Naive B cell (primary cell): Measurements from ENCODE around the gene FAM13C. TPM values are rescaled to one million over a fixed set of nuclear protein-coding genes. Genes with fewer than 3 reads are reported as not detected.

ENCODE experiments used
- ATAC-seq, 2 donors: fragments of 150-1000 bp; cut with Tn5 transposase; 2 replicates each; pipeline ENCODE4 v1.10.0; 2021; ENCODE audit warnings: low read depth in 2 of 2, mild to moderate bottlenecking in 2 of 2, moderate library complexity in 2 of 2
- DNase-seq: peaks from one replicate; pipeline ENCODE4 v3.0.0; 2022
- H3K27ac Mint-ChIP-seq, 6 donors: one replicate each; pipeline ENCODE4 v1.8.0; 2020 to 2022; ENCODE audit warnings: mild to moderate bottlenecking in 6 of 6, mixed read lengths in 6 of 6, moderate library complexity in 5 of 6, inconsistent platforms in 2 of 6
- H3K27me3 Mint-ChIP-seq, 3 donors: one replicate each; pipeline ENCODE4 v1.8.0; 2021 to 2022; ENCODE audit warnings: mixed read lengths in 3 of 3, mild to moderate bottlenecking in 1 of 3
- H3K36me3 Mint-ChIP-seq, 2 donors: one replicate each; pipeline ENCODE4 v1.8.0; 2020 to 2022; ENCODE audit warnings: mixed read lengths in 2 of 2, inconsistent platforms in 1 of 2, mild to moderate bottlenecking in 1 of 2
- H3K4me1 Mint-ChIP-seq, 3 donors: one replicate each; pipeline ENCODE4 v1.8.0; 2020 to 2022; ENCODE audit warnings: mixed read lengths in 3 of 3, inconsistent platforms in 1 of 3, mild to moderate bottlenecking in 1 of 3, moderate library complexity in 1 of 3
- H3K4me3 Mint-ChIP-seq, 8 donors: one replicate each; pipeline ENCODE4 v1.8.0; 2020 to 2022; ENCODE audit warnings: mild to moderate bottlenecking in 8 of 8, mixed read lengths in 8 of 8, moderate library complexity in 8 of 8, inconsistent platforms in 2 of 8
- H3K9me3 Mint-ChIP-seq, 7 donors: one replicate each; pipeline ENCODE4 v1.8.0; 2020 to 2022; ENCODE audit warnings: mixed read lengths in 7 of 7, mild to moderate bottlenecking in 5 of 7, inconsistent platforms in 2 of 7, moderate library complexity in 1 of 7
- polyA plus RNA-seq, 6 donors: library from polyadenylated mRNA; unstranded; fragments of 300-500 nt; fragmentation: Illumina TruSeq; gene quantifications; one replicate each; pipeline ENCODE4 v1.2.3, GENCODE V29; 2021; ENCODE audit warnings: low read depth in 6 of 6

Gene FAM13C
- polyA plus RNA-seq, 6 donors from 2014 or later, result not detected

- no peaks in the 10 kb centered on the region for H3K4me1 Mint-ChIP-seq
- no peak overlapping the region for H3K27ac Mint-ChIP-seq
- H3K9me3 Mint-ChIP-seq, result peaks cover 0 to 3% (median 0%) of the 10 kb centered on the region in 7 donors
- H3K36me3 Mint-ChIP-seq, result no peaks in the 10 kb centered on the region
- no peak for DNase-seq
- no peak overlapping the region for H3K4me3 Mint-ChIP-seq
- H3K27me3 Mint-ChIP-seq, result peaks cover 0 to 6% (median 0%) of the 10 kb centered on the region in 3 donors
- no peak for ATAC-seq
Measured at GRCh38 chr10:59273445-59273844, 88.9 kb downstream of the FAM13C start.

GRCh38 chr10:59272061-59272460 is 90.3 kb downstream of the FAM13C start:
- Mint-ChIP-seq H3K27me3 (peaks cover 0 to 6% (median 0%) of the 10 kb centered on the region in 3 donors), H3K27ac (no peak overlapping the region), H3K4me3 (no peak overlapping the region), H3K4me1 (no peaks in the 10 kb centered on the region), H3K36me3 (no peaks in the 10 kb centered on the region), H3K9me3 (peaks cover 0 to 2% (median 0%) of the 10 kb centered on the region in 7 donors)
- DNase-seq (no peak), ATAC-seq (no peak)

- H3K4me3 Mint-ChIP-seq, result no peak overlapping the region
Measured at GRCh38 chr10:59271160-59271559, 91.2 kb downstream of the FAM13C start.

GRCh38 chr10:59270492-59270891 is 91.9 kb downstream of the FAM13C start:
- H3K36me3 Mint-ChIP-seq, result no peaks in the 10 kb centered on the region
- peaks cover 0 to 2% (median 0%) of the 10 kb centered on the region in 7 donors for H3K9me3 Mint-ChIP-seq
- no peak for DNase-seq
- ATAC-seq, result no peak
- H3K27me3 Mint-ChIP-seq, result peaks cover 0 to 6% (median 0%) of the 10 kb centered on the region in 3 donors
- no peaks in the 10 kb centered on the region for H3K4me1 Mint-ChIP-seq
- no peak overlapping the region for H3K4me3 Mint-ChIP-seq
- no peak overlapping the region for H3K27ac Mint-ChIP-seq

More at GRCh38 chr10:59271160-59271559, 91.2 kb downstream of the FAM13C start:
- Mint-ChIP-seq H3K4me1 (no peaks in the 10 kb centered on the region), H3K9me3 (peaks cover 0 to 2% (median 0%) of the 10 kb centered on the region in 7 donors), H3K27me3 (peaks cover 0 to 6% (median 0%) of the 10 kb centered on the region in 3 donors), H3K36me3 (no peaks in the 10 kb centered on the region), H3K27ac (no peak overlapping the region)
- no peak for DNase-seq
- ATAC-seq, result no peak

- Mint-ChIP-seq H3K36me3 (no peaks in the 10 kb centered on the region), H3K4me3 (no peak overlapping the region), H3K9me3 (peaks cover 0 to 2% (median 0%) of the 10 kb centered on the region in 7 donors), H3K4me1 (no peaks in the 10 kb centered on the region), H3K27me3 (peaks cover 0 to 6% (median 0%) of the 10 kb centered on the region in 3 donors), H3K27ac (no peak overlapping the region)
- ATAC-seq (no peak), DNase-seq (no peak)
Measured at GRCh38 chr10:59269651-59270050, 92.7 kb downstream of the FAM13C start.

GRCh38 chr10:59268460-59268859 is 93.9 kb downstream of the FAM13C start:
- no peak for ATAC-seq
- DNase-seq, result no peak
- H3K4me1 Mint-ChIP-seq, result no peaks in the 10 kb centered on the region
- H3K27me3 Mint-ChIP-seq, result peaks cover 0 to 6% (median 0%) of the 10 kb centered on the region in 3 donors
- no peaks in the 10 kb centered on the region for H3K36me3 Mint-ChIP-seq
- H3K9me3 Mint-ChIP-seq, result peaks cover 0 to 2% (median 0%) of the 10 kb centered on the region in 7 donors
- no peak overlapping the region for H3K27ac Mint-ChIP-seq
- H3K4me3 Mint-ChIP-seq, result no peak overlapping the region

- ATAC-seq, result no peak
- Mint-ChIP-seq H3K36me3 (no peaks in the 10 kb centered on the region), H3K27me3 (peaks cover 0 to 4% (median 0%) of the 10 kb centered on the region in 3 donors), H3K4me3 (no peak overlapping the region), H3K9me3 (peaks cover 0 to 5% (median 0%) of the 10 kb centered on the region in 7 donors), H3K27ac (no peak overlapping the region), H3K4me1 (no peaks in the 10 kb centered on the region)
- DNase-seq, result no peak
Measured at GRCh38 chr10:59266321-59266720, 96.0 kb downstream of the FAM13C start.

GRCh38 chr10:59265141-59265540 is 97.2 kb downstream of the FAM13C start:
- Mint-ChIP-seq H3K27ac (no peak overlapping the region), H3K27me3 (peaks cover 0 to 4% (median 0%) of the 10 kb centered on the region in 3 donors), H3K9me3 (peaks cover 0 to 3% (median 0%) of the 10 kb centered on the region in 7 donors), H3K36me3 (no peaks in the 10 kb centered on the region), H3K4me1 (no peaks in the 10 kb centered on the region), H3K4me3 (no peak overlapping the region)
- DNase-seq, result no peak
- ATAC-seq, result no peak

- peaks cover 0 to 9% (median 0%) of the 10 kb centered on the region in 3 donors for H3K27me3 Mint-ChIP-seq
- H3K4me1 Mint-ChIP-seq, result no peaks in the 10 kb centered on the region
- no peak for DNase-seq
- no peaks in the 10 kb centered on the region for H3K36me3 Mint-ChIP-seq
- no peak overlapping the region for H3K4me3 Mint-ChIP-seq
- H3K27ac Mint-ChIP-seq, result no peak overlapping the region
- H3K9me3 Mint-ChIP-seq, result peaks cover 0 to 5% (median 0%) of the 10 kb centered on the region in 7 donors
- ATAC-seq, result no peak
Measured at GRCh38 chr10:59258890-59259289, 103.5 kb downstream of the FAM13C start.

- DNase-seq (no peak), ATAC-seq (no peak)
- no peak overlapping the region for H3K27ac Mint-ChIP-seq
- H3K4me1 Mint-ChIP-seq, result no peaks in the 10 kb centered on the region
- peaks cover 0 to 5% (median 0%) of the 10 kb centered on the region in 3 donors for H3K27me3 Mint-ChIP-seq
- no peak overlapping the region for H3K4me3 Mint-ChIP-seq
- H3K9me3 Mint-ChIP-seq, result peaks cover 0 to 5% (median 0%) of the 10 kb centered on the region in 7 donors
- no peaks in the 10 kb centered on the region for H3K36me3 Mint-ChIP-seq
Measured at GRCh38 chr10:59257224-59257623, 105.1 kb downstream of the FAM13C start.

- H3K27me3 Mint-ChIP-seq, result peaks cover 0 to 5% (median 0%) of the 10 kb centered on the region in 3 donors
- ATAC-seq (no peak), DNase-seq (no peak)
- no peak overlapping the region for H3K4me3 Mint-ChIP-seq
- peaks cover 0 to 5% (median 0%) of the 10 kb centered on the region in 7 donors for H3K9me3 Mint-ChIP-seq
- no peaks in the 10 kb centered on the region for H3K4me1 Mint-ChIP-seq
- no peaks in the 10 kb centered on the region for H3K36me3 Mint-ChIP-seq
- no peak overlapping the region for H3K27ac Mint-ChIP-seq
Measured at GRCh38 chr10:59255463-59255862, 106.9 kb downstream of the FAM13C start.

GRCh38 chr10:59252491-59252890 is 109.9 kb downstream of the FAM13C start:
- H3K4me3 Mint-ChIP-seq, result no peak overlapping the region
- ATAC-seq (no peak), DNase-seq (no peak)
- peaks cover 0 to 5% (median 3%) of the 10 kb centered on the region in 3 donors for H3K27me3 Mint-ChIP-seq
- H3K36me3 Mint-ChIP-seq, result no peaks in the 10 kb centered on the region
- H3K4me1 Mint-ChIP-seq, result no peaks in the 10 kb centered on the region
- no peaks in the 10 kb centered on the region for H3K9me3 Mint-ChIP-seq
- H3K27ac Mint-ChIP-seq, result no peak overlapping the region

- peaks cover 0 to 2% (median 0%) of the 10 kb centered on the region in 7 donors for H3K9me3 Mint-ChIP-seq
- H3K27me3 Mint-ChIP-seq, result peaks cover 0 to 17% (median 13%) of the 10 kb centered on the region in 3 donors
- H3K27ac Mint-ChIP-seq, result no peak overlapping the region
- ATAC-seq (no peak), DNase-seq (no peak)
- no peaks in the 10 kb centered on the region for H3K4me1 Mint-ChIP-seq
- no peak overlapping the region for H3K4me3 Mint-ChIP-seq
- no peaks in the 10 kb centered on the region for H3K36me3 Mint-ChIP-seq
Measured at GRCh38 chr10:59245686-59246085, 116.7 kb downstream of the FAM13C start.

GRCh38 chr10:59244871-59245270 is 117.5 kb downstream of the FAM13C start:
- peaks cover 0 to 17% (median 13%) of the 10 kb centered on the region in 3 donors for H3K27me3 Mint-ChIP-seq
- ATAC-seq, result no peak

More at GRCh38 chr10:59244871-59245270, 117.5 kb downstream of the FAM13C start:
- DNase-seq, result no peak
- no peaks in the 10 kb centered on the region for H3K36me3 Mint-ChIP-seq
- peaks cover 0 to 2% (median 0%) of the 10 kb centered on the region in 7 donors for H3K9me3 Mint-ChIP-seq
- H3K4me1 Mint-ChIP-seq, result no peaks in the 10 kb centered on the region
- H3K4me3 Mint-ChIP-seq, result no peak overlapping the region
- H3K27ac Mint-ChIP-seq, result no peak overlapping the region
